Measurements from ENCODE around the gene FERD3L. TPM values are rescaled to one million over a fixed set of nuclear protein-coding genes. Genes with fewer than 3 reads are reported as not detected.
A peak's percentile ranks its signal among the peaks of the same experiment; 100 is the strongest.

The FERD3L gene
- total and polyA plus RNA-seq, 11 donors = not detected

DNA sequence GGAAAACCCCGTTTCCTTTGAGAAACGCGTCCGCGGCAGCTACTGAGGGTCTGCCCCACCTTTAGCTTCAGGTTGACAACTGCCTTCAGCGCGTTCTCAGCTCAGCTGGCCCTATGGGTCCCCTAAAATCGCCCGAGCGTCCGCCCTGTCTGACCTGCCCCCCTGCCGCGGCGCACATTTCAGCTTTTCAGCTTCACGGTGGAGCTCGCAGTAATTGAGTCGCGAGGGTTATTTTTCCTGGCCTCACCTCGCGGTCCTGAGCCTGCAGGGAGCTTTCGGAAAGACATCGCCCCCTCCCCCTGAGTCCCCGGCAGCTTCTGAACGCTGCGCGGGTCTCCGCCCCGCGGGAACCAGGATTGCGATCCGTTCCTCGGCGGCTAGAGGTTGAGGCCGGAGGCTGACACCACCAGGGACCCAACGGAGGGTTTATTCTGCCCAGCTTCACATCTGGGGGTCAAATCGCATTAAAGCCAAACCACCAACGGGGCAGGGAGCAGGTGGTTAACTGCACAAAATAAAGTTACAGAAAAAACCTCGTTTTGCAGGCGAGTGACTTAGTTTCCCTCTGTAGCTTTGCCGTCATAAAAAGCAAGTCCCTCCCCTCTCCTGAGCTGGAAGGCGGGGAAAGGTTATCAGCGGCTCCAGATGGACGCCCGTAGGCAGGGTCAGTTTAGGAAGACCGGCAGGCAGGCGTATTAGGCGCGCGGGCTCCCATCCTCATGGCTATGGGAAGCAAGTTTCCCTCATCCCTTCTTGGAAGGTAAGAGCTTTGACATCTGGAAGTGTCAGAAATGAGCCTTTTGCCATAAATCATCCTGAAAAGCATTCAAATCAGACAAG, 38.8 kb downstream of the FERD3L start:
- H3K4me1 ChIP-seq = peaks cover 0 to 25% (median 7%) of the 10 kb centered on the region in 12 donors
- H3K9me3 ChIP-seq = no peaks in the 10 kb centered on the region
- intact Hi-C loops (cut with DNase I) = no loop called here
- peaks cover 20 to 97% (median 67%) of the 10 kb centered on the region in 9 donors for H3K27me3 ChIP-seq
- H3K36me3 ChIP-seq = no peaks in the 10 kb centered on the region
- TF ChIP-seq POLR2A (IDR thresholded peaks at IDR 0.05) = no peak
- TF ChIP-seq, protein P1, sequence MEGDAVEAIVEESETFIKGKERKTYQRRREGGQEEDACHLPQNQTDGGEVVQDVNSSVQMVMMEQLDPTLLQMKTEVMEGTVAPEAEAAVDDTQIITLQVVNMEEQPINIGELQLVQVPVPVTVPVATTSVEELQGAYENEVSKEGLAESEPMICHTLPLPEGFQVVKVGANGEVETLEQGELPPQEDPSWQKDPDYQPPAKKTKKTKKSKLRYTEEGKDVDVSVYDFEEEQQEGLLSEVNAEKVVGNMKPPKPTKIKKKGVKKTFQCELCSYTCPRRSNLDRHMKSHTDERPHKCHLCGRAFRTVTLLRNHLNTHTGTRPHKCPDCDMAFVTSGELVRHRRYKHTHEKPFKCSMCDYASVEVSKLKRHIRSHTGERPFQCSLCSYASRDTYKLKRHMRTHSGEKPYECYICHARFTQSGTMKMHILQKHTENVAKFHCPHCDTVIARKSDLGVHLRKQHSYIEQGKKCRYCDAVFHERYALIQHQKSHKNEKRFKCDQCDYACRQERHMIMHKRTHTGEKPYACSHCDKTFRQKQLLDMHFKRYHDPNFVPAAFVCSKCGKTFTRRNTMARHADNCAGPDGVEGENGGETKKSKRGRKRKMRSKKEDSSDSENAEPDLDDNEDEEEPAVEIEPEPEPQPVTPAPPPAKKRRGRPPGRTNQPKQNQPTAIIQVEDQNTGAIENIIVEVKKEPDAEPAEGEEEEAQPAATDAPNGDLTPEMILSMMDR (IDR thresholded peaks at IDR 0.05) = no peak
- ATAC-seq (peak in 2 of 4 donors; percentile 36 to 75), DNase-seq (peak in 1 of 5 donors; percentile 15)
- peak overlapping the region; percentile 21 to 62 (median 46) for H3K4me3 ChIP-seq
- H3K27ac ChIP-seq = no peak overlapping the region
- 2 to 5% (median 3%) methylated on average over 48 to 49 of the region's 49 CpGs for WGBS, 4 donors

- DNase-seq (no peak), ATAC-seq (no peak)
- no peak overlapping the region for H3K4me3 ChIP-seq
- WGBS, 4 donors = 30 to 55% (median 43%) methylated on average over 4 of the region's 4 CpGs
- no peaks in the 10 kb centered on the region for H3K9me3 ChIP-seq
- intact Hi-C loops (cut with DNase I) = no loop called here
- TF ChIP-seq, protein P1 (IDR thresholded peaks at IDR 0.05) = no peak
- no peak for TF ChIP-seq POLR2A (IDR thresholded peaks at IDR 0.05)
- H3K27ac ChIP-seq = no peak overlapping the region
- no peaks in the 10 kb centered on the region for H3K36me3 ChIP-seq
- peaks cover 18 to 89% (median 59%) of the 10 kb centered on the region in 9 donors for H3K27me3 ChIP-seq
- H3K4me1 ChIP-seq = peaks cover 0 to 25% (median 7%) of the 10 kb centered on the region in 12 donors
These were observed 39.7 kb downstream of the FERD3L start for GRCh38 chr7:19105546-19105945.

GRCh38 chr7:19104811-19105210, 40.4 kb downstream of the FERD3L start:
- intact Hi-C loops (cut with DNase I) = no loop called here
- WGBS, 4 donors = 71 to 86% (median 74%) methylated on average over 4 of the region's 4 CpGs
- Histone ChIP-seq H3K4me1 (peaks cover 0 to 25% (median 7%) of the 10 kb centered on the region in 12 donors), H3K9me3 (no peaks in the 10 kb centered on the region), H3K27ac (no peak overlapping the region), H3K27me3 (peaks cover 11 to 88% (median 56%) of the 10 kb centered on the region in 9 donors), H3K4me3 (no peak overlapping the region), H3K36me3 (no peaks in the 10 kb centered on the region)
- DNase-seq (no peak), ATAC-seq (no peak)
- no peak for TF ChIP-seq POLR2A (IDR thresholded peaks at IDR 0.05)
- TF ChIP-seq, protein P1 (IDR thresholded peaks at IDR 0.05) = no peak

DNA sequence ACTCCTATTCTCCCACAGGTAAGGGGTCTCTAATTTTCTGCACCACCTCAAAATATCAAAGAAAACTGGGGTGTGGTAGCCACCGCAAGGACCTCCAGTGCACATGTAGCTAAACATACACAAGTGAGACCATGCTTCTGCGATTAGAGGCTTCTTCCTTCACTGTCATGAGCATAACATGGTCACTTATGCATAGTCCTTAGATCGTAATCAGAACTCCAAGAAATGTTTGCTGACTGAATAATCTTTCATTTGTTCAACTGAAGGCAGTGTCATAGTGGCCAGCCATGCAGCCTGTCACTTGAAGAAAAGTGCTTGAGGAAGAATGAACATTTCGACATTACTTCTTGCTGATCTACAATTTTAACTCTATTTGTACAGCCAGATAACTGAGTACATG, 42.3 kb downstream of the FERD3L start:
- Histone ChIP-seq H3K9me3 (no peaks in the 10 kb centered on the region), H3K4me1 (peaks cover 0 to 21% (median 7%) of the 10 kb centered on the region in 12 donors), H3K36me3 (no peaks in the 10 kb centered on the region), H3K4me3 (no peak overlapping the region), H3K27ac (no peak overlapping the region), H3K27me3 (peaks cover 11 to 78% (median 42%) of the 10 kb centered on the region in 9 donors)
- TF ChIP-seq, protein P1 (IDR thresholded peaks at IDR 0.05) = no peak
- no peak for TF ChIP-seq POLR2A (IDR thresholded peaks at IDR 0.05)
- WGBS, 4 donors = 82 to 94% (median 88%) methylated on average over 4 of the region's 4 CpGs
- ATAC-seq (no peak), DNase-seq (no peak)
- intact Hi-C loops (cut with DNase I) = no loop called here

All from heart left ventricle (tissue), 16 donors.